PC-9 (cell line): ENCODE results near the gene ETNK1.

Experiments
- CTCF ChIP-seq: fragments of 200-600 bp; sonication (generic); conservative IDR thresholded peaks from 2 replicates; pipeline ENCODE4 v1.6.1; 2017; ENCODE audit warnings: mixed run types, antibody characterized with exemption, mild to moderate bottlenecking, moderate library complexity
- EZH2 ChIP-seq: fragments of 200-600 bp; sonication (generic); IDR thresholded peaks from 2 replicates; pipeline ENCODE4 v1.8.0; 2017; ENCODE audit warnings: antibody characterized with exemption, low read depth

GRCh38 chr12:22684140-22685118, 59.5 kb downstream of the ETNK1 start:
- TF ChIP-seq CTCF (peak; percentile 76), EZH2 (no peak)
